ENCODE measurements around the gene PRELID3B. TPM values are rescaled to one million over a fixed set of nuclear protein-coding genes. Genes with fewer than 3 reads are reported as not detected.

The PRELID3B gene
- total RNA-seq (2022; extraction: Qiagen RNA extraction), result 53.6 to 74.2 TPM (median 62.1 TPM) in 5 replicates

DNA sequence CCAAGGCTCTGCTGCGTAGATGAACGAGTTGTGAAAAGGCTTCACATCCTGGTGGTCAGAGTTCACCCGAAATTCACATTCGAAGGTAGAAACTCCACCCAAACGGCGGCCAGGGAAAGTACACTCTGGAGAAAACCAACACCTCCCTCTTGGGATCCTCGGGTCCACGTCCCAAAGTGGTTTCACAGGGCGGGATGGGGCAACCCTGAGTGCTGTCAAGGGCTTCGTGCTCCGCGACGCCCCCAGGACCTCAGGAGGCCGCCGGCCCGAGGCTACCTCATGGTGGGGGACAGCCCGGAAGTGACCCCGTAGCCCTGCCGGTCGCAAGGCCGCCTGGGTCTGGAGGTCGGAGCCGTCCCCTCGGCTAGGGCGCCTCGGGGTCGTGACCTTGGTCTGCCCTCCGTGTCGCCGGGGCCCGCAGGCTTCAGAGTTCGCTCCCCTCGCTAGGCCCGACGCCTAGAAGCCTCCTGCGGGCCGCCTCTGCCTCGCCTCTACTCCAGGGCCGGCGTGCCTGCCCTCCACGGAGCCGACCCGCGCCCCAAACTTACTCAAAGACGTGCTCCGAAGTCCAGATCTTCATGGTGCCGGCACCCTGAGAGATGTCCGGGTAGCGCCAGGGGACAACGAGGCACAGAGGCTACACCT is at the start of gene PRELID3B:
TSS of gene PRELID3B (minus strand) at position 636 of the 645 bp plus-strand sequence. CDS start at position 580, 56 bp downstream.

DNA sequence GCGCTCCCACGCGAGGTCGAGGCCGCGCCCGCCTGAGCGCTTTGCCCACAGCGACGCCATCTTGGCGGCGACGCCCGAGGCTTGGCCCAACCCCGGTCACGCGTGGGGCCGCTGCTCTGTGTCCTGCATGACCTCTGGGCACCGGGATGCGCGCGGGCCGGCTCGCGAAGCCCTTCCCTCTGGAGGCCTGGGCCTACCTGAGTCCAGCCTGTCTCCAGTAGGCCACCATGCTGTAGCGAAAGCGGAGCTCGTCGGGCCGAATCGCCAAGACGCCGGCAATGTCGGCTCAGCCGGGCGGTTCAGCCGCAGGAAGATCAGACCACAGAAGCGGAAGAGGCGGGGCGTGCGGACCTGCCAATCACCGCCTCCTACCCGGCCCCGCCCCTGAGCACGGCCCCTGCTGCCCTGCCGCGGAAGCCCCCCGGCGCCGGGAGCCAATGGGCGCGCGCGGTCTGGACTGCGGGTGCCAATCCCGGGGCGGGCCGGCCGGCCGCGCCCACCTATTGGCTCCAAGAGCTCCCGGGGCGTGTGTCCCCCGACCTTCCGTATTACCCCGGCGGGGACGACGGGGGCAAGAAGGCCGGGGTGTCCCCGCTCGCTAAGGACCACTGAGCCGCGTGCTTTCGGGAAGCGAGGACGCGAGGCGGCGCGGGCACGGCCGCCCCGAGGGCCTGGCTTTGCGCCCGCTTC is 10.4 kb downstream of the PRELID3B start, which contains the start of gene ATP5F1E:
TSS of gene ATP5F1E (minus strand) at position 313 of the 690 bp plus-strand sequence. CDS start at position 229, 84 bp downstream.

GRCh38 chr20:59019217-59019616 is 23.4 kb downstream of the PRELID3B start, which contains the start of gene TUBB1:
Gene TUBB1 (plus strand): TSS chr20:59019429. CDS start chr20:59019523, 94 bp downstream.

GRCh38 chr20:59006864-59007664 is 35.5 kb downstream of the PRELID3B start, which contains the start of gene CTSZ:
Gene CTSZ (minus strand): TSS chr20:59007254. CDS start chr20:59007128, 126 bp downstream.

Other genes with a start within 250 kb of the PRELID3B start
- not detected in 5 replicates for gene GNAS-AS1, start 191.9 kb downstream of the PRELID3B start, total RNA-seq (2022; extraction: Qiagen RNA extraction)
- gene GNAS, start 190.1 kb downstream of the PRELID3B start, total RNA-seq (2022; extraction: Qiagen RNA extraction), result 705 to 765 TPM (median 723 TPM) in 5 replicates
- gene NELFCD, start 61.5 kb downstream of the PRELID3B start, total RNA-seq (2022; extraction: Qiagen RNA extraction), result 40.0 to 46.7 TPM (median 44.1 TPM) in 5 replicates
- 165 to 188 TPM (median 181 TPM) in 5 replicates for gene CTSZ, start 35.5 kb downstream of the PRELID3B start, total RNA-seq (2022; extraction: Qiagen RNA extraction)
- gene TUBB1, start 23.4 kb downstream of the PRELID3B start, total RNA-seq (2022; extraction: Qiagen RNA extraction), result 0.02 to 0.03 TPM (median 0.03 TPM) in 3 of 5 replicates, not detected in the others
- 83.5 to 115 TPM (median 99.6 TPM) in 5 replicates for gene ATP5F1E, start 10.5 kb downstream of the PRELID3B start, total RNA-seq (2022; extraction: Qiagen RNA extraction)
- not detected in 5 replicates for gene ZNF831, start 121.0 kb upstream of the PRELID3B start, total RNA-seq (2022; extraction: Qiagen RNA extraction)